Stromal cell of bone marrow (primary cell): ENCODE measurements around the gene NTN1.

Experiments
- DNase-seq: peaks from one replicate; pipeline ENCODE4 v3.0.0-alpha.2; 2012; ENCODE audit warnings: low read depth

NTN1 gene

GRCh38 chr17:9218064-9218635 lies 196.8 kb downstream of the NTN1 start:
- DNase-seq: no peak

GRCh38 chr17:9218911-9219310 lies 197.6 kb downstream of the NTN1 start:
- DNase-seq: no peak

DNA sequence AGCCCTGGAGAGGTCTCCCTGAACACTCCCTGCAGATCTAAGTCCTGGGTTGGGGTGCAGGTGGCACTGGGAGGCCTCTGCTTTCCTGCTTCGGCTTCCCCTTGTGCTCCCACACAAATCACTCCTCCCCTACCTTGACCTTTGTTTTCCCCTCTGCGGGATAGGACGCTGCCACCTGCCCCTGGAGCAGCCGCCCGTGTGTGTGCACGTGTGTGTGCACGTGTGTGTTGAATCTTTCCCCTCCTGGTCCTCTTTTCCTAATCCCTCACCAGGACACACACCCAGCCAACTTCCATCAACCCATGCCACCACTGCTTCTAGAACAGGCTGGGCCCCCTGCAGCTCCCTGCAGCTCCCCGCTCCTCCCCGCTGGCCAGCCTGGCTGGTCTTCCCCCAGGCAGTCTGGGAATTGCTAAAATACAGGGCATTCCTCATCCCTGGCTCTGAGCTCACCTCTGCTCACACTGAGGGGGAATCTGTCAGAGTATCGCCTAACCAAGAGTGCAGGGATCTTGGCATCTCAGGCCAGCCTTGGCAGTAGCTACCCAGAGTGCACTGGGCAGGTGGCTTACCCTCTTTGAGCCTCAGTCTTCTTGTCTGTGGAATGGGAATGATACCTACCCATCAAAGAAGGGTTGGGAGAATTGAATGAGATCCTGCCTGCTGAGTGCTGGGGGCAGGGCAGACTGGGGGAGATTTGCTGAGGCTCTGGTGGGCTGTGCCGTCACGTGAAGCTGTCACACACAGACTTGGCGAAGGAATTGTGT lies 198.5 kb downstream of the NTN1 start:
- DNase-seq: no peak

- no peak for DNase-seq
Observed at GRCh38 chr17:9220398-9221146, 199.3 kb downstream of the NTN1 start.

GRCh38 chr17:9221147-9221921 lies 200.0 kb downstream of the NTN1 start:
- no peak for DNase-seq

DNA sequence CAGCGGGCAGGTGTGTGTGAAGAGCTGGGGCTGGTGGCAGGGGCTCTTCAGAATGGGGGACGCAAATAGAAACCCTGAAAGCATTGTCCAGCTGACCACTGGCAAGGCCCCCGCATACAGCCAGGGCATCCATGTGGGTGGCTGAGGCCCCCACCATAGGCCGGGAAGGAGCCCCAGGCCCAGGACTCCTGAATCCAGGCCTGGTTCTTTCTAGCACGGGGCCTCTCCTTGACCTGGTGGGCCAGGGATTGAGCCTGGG lies 200.5 kb downstream of the NTN1 start:
- DNase-seq: no peak

- DNase-seq: no peak
Observed at GRCh38 chr17:9223531-9223930, 202.2 kb downstream of the NTN1 start.

GRCh38 chr17:9224485-9224884 lies 203.2 kb downstream of the NTN1 start:
- no peak for DNase-seq

GRCh38 chr17:9225305-9226101 lies 204.2 kb downstream of the NTN1 start:
- DNase-seq: no peak

DNA sequence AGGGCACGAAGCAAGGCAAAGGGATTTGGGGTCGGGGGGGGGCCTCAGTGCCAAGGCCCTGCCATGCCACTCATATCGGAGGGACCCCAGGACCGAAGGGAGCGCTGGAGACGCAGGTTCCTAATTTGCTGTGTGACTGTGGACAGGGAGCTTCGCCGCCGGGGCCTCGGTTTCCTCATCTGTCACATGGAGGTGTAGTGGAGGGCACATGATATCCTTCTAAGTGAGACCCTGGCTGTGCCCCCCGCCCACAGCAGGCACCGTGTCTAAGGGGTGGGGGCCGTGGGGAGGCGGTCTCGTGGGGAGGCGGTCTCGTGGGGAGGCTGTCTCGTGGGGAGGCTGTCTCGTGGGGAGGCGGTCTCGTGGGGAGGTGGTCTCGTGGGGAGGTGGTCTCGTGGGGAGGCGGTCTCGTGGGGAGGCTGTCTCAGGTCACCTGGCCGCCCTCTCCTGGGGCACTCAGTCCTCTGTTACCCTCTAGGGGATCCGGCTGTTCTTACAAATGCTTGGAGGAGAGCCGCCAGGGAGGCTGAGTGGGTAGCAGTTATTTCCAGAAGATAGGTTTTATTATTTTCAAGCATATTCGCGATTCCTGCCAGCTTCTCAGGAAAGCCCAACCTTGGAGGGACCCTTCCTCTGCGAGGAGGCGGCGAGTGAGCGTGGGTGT lies 205.0 kb downstream of the NTN1 start:
- DNase-seq: no peak

GRCh38 chr17:9226794-9227135 lies 205.5 kb downstream of the NTN1 start:
- no peak for DNase-seq

- DNase-seq: no peak
Observed at GRCh38 chr17:9227819-9228407, 206.6 kb downstream of the NTN1 start.

GRCh38 chr17:9228408-9229159 lies 207.3 kb downstream of the NTN1 start:
- peak; percentile 80 for DNase-seq

DNA sequence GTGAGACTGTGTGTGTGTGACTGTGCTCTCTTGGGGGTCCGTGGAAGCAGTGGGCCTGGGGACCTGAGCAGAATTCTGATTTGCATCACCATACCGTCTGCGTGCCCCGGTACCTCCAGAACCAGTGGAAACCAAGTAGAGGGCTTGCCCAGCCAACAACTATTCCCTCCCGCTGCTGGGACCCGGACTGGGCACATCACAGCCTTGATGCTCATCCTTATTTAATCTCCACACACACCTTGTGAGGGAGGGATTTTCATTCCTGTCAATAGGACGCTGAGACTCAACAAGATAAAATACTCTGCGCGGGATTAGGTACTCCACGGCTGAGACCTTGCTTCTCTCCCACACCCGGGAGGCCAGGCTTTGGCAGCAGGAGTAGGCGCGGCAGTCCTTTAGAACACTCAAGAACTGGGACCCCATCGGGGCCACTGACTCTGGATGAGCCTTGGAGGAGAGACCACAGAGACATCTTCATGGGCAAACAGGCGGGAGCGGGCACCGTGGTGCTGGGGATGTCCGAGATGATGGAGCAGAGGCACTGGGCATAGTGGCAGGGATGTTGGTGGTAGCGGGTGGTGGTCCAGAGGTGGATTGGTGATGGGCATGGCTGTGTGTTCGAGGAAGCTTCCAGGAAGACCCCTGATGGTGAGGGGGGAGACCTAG lies 208.0 kb downstream of the NTN1 start:
- DNase-seq: no peak

- DNase-seq: no peak
Observed at GRCh38 chr17:9229826-9230201, 208.5 kb downstream of the NTN1 start.

DNA sequence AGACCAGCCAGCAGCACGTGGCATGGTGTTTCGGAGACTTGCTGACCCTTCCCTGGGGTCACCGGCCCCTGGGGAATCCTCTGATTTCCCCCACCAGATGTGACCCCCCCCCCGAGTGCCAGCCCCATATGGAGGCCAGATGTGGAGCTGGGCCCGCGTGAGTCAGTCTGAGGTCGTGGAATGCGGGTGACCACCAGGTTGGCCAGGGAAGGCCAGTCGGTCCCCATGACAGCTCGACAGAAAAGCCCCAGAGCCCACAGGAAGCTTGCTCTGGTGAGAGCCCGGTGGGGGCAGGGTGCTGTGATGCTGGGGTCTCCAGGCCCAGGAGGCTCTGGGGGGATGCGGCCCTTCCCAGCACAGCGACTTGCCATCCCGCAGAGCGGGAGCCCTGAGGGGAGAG lies 209.0 kb downstream of the NTN1 start:
- DNase-seq: no peak

- no peak for DNase-seq
Observed at GRCh38 chr17:9230861-9231260, 209.6 kb downstream of the NTN1 start.

- DNase-seq: no peak
Observed at GRCh38 chr17:9231449-9232154, 210.3 kb downstream of the NTN1 start.

DNA sequence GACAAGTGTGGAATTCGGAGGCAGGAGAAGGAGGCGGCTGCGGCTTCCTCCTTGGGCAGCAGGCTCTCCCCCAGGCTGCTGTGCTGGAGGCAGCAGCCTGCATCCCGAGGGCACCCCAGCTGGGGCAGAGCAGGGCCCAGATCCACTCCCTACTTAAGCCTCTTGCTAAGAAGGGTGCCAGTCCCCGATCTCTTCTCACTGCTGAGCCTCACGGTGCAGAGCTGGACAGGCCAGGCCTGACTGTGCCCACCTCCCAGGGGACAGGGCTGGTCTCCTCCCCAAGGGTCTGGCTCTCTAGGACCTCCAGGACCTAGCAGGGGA lies 210.8 kb downstream of the NTN1 start:
- no peak for DNase-seq
